B cell (primary cell): ENCODE data around the gene HOXB7. TPM values are rescaled to one million over a fixed set of nuclear protein-coding genes. Genes with fewer than 3 reads are reported as not detected.

Source experiments
- ATAC-seq: fragments of 200-7000 bp; cut with Tn5 transposase; one replicate; pipeline ENCODE4 v1.10.0; 2021; ENCODE audit warnings: low read depth, mild to moderate bottlenecking, moderate number of reproducible peaks, moderate library complexity
- CTCF ChIA-PET: fragments of 350-600 bp; sonication (Branson Sonifier 250); formaldehyde crosslinking; loops from one replicate; lab custom pipeline; 2021; ENCODE audit warnings: antibody characterized with exemption, inconsistent platforms; lab: Charles Lee
- POLR2A ChIA-PET: fragments of 350-600 bp; sonication (Branson Sonifier 250); formaldehyde crosslinking; loops from one replicate; lab custom pipeline; 2021; ENCODE audit warnings: antibody characterized with exemption; lab: Charles Lee
- DNase-seq: peaks from one replicate; pipeline ENCODE4 v3.0.0; 2013
- H2AFZ ChIP-seq: 2 replicates; pipeline ENCODE4 v1.6.1; 2012; ENCODE audit warnings: mild to moderate bottlenecking, low read depth, low read length; ENCODE audit not compliant: insufficient read depth, poor library complexity, severe bottlenecking
- H3K27ac ChIP-seq, 2 donors: 1 replicate in 1 of 2; 2 replicates in 1 of 2; pipeline ENCODE4 v1.5.1; 2012 to 2013; ENCODE audit warnings: low read length in 2 of 2, mild to moderate bottlenecking in 2 of 2, moderate library complexity in 1 of 2
- H3K27me3 ChIP-seq, 4 experiments: fragments of 200-600 bp in 1 of 4; sonication (generic) in 1 of 4; replicated peaks in 1 of 4; 1 replicate in 2 of 4; 2 replicates in 2 of 4; pipeline versions ENCODE4 v1.6.1 to v1.7.0; 2013 to 2016; ENCODE audit warnings: low read length in 3 of 4, mild to moderate bottlenecking in 2 of 4, mixed read lengths in 1 of 4, moderate library complexity in 1 of 4; ENCODE audit not compliant: insufficient read depth in 4 of 4, control insufficient read depth in 3 of 4; ENCODE audit errors: control extremely low read depth in 1 of 4
- H3K36me3 ChIP-seq, 2 experiments: replicated peaks in 1 of 2; 1 replicate in 1 of 2; 2 replicates in 1 of 2; pipeline versions ENCODE4 v1.6.1 to v1.7.1; 2013; ENCODE audit warnings: low read length in 1 of 2; ENCODE audit not compliant: insufficient read depth in 2 of 2, control insufficient read depth in 1 of 2; ENCODE audit errors: control extremely low read depth in 1 of 2, extremely low read depth in 1 of 2
- H3K4me1 ChIP-seq, 2 donors: fragments of 200-600 bp in 1 of 2; sonication (generic) in 1 of 2; 1 replicate in 1 of 2; 2 replicates in 1 of 2; pipeline versions ENCODE4 v1.5.1 to v1.6.1; 2013 to 2017; ENCODE audit warnings: low read length in 2 of 2; ENCODE audit not compliant: control insufficient read depth in 2 of 2, insufficient read depth in 2 of 2
- H3K4me2 ChIP-seq: replicated peaks from 2 replicates; pipeline ENCODE3; 2012; ENCODE audit warnings: mild to moderate bottlenecking, low read depth, low read length; ENCODE audit not compliant: poor library complexity, severe bottlenecking
- H3K4me3 ChIP-seq, 5 experiments: fragments of 200-600 bp in 1 of 5; sonication (generic) in 1 of 5; 1 replicate in 3 of 5; 2 replicates in 2 of 5; pipeline versions ENCODE4 v1.5.1 to v1.7.0; 2011 to 2016; ENCODE audit warnings: low read length in 4 of 5, mild to moderate bottlenecking in 4 of 5, low read depth in 2 of 5, control low read depth in 1 of 5, moderate library complexity in 1 of 5; ENCODE audit not compliant: insufficient read depth in 1 of 5; ENCODE audit errors: control extremely low read depth in 1 of 5, extremely low read depth in 1 of 5
- H3K79me2 ChIP-seq: fragments of 200-600 bp; sonication (generic); one replicate; pipeline ENCODE4 v1.6.0; 2016; ENCODE audit warnings: low read length; ENCODE audit not compliant: control insufficient read depth, insufficient read depth
- H3K9ac ChIP-seq: fragments of 200-600 bp; sonication (generic); 2 replicates; pipeline ENCODE4 v1.6.1; 2017; ENCODE audit warnings: mild to moderate bottlenecking, low read length, moderate library complexity
- H3K9me3 ChIP-seq, 3 donors: one replicate each; pipeline versions ENCODE4 v1.6.1 to v1.7.1; 2013; ENCODE audit warnings: low read length in 2 of 3; ENCODE audit not compliant: control insufficient read depth in 2 of 3, insufficient read depth in 1 of 3; ENCODE audit errors: control extremely low read depth in 1 of 3
- H4K20me1 ChIP-seq: 2 replicates; pipeline ENCODE4 v1.6.0; 2012; ENCODE audit warnings: mild to moderate bottlenecking, low read length; ENCODE audit not compliant: insufficient read depth, control insufficient read depth, poor library complexity, severe bottlenecking
- H3K27ac Mint-ChIP-seq: one replicate; pipeline ENCODE4 v1.8.0; 2021; ENCODE audit warnings: mixed read lengths
- H3K27me3 Mint-ChIP-seq: one replicate; pipeline ENCODE4 v1.8.0; 2021; ENCODE audit warnings: mixed read lengths
- H3K4me1 Mint-ChIP-seq: one replicate; pipeline ENCODE4 v1.8.0; 2021; ENCODE audit warnings: mixed read lengths
- H3K4me3 Mint-ChIP-seq: one replicate; pipeline ENCODE4 v1.8.0; 2021; ENCODE audit warnings: mixed read lengths
- H3K9me3 Mint-ChIP-seq: one replicate; pipeline ENCODE4 v1.8.0; 2022; ENCODE audit warnings: mixed read lengths; ENCODE audit not compliant: insufficient read depth
- EZH2 ChIP-seq: IDR thresholded peaks from 2 replicates; pipeline ENCODE4 v1.6.1; 2012; ENCODE audit warnings: borderline replicate concordance, low read depth, mild to moderate bottlenecking, moderate library complexity, low read length; ENCODE audit not compliant: insufficient read depth, poor library complexity, severe bottlenecking
- WGBS: methylation state at CpG from one replicate; pipeline ENCODE4 v1.1.5; 2013; ENCODE audit warnings: missing lambda C conversion rate; ENCODE audit not compliant: insufficient coverage; 5-methylcytosine and 5-hydroxymethylcytosine counted together
- intact Hi-C: fragments of 100-400 bp; cut with micrococcal nuclease; formaldehyde crosslinking; loops from one replicate; pipeline ENCODE4 v1.10.0; 2022
- polyA plus RNA-seq: library from polyadenylated mRNA; depleted of rRNA; stranded (reverse); fragments of >200 nt; gene quantifications from 2 replicates; pipeline ENCODE4 v1.2.3, GENCODE V29; 2012
- total RNA-seq, 2 donors: library from RNA; stranded (reverse); fragments of 120-200 nt in 1 of 2; gene quantifications; 1 replicate in 1 of 2; 2 replicates in 1 of 2; pipeline versions ENCODE4 v1.2.3 to v1.2.4, GENCODE V29; 2013 to 2022
- TF ChIP-seq, protein P1 (sequence below): fragments of 200-600 bp; IDR thresholded peaks from one replicate; pipeline ENCODE4 v1.8.0; 2022; ENCODE audit warnings: antibody characterized with exemption, mild to moderate bottlenecking

Gene HOXB7
- total and polyA plus RNA-seq, 2 donors (not counting 1 experiment from before 2014, with no cell fraction given), result 0.25 to 1.3 TPM

DNA sequence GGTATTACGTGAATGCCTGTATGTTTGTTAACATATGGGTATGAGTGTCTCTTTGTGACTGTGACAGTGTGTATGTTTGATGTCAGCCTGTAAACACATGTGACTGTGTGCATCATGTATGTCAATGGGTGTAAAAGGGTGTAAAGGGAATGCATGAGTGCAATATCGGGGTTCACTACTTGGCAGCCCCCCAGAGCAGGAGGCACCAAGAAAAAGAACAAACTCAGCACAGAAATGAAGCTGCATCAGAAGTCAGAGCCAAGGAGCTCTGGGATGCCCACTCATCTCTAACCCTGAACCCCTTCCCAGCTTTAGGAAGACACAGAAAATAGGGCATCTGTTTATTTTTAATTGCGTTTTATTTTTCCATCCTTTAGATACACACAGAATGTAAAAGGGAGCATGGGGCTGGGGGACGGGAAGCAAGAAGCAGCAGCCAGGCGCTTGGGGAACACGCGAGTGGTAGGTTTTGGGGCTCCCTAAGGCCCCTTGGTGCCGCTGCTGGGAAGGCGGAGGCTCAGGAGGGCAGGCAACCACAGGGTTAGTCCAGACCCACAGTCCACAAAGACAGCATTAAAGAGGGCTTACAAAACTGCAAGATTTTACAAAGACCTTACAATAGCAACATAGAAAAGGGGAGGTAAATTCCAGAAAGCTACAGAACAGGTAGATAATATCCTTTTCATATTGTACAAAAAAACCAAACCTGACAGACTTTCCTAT lies 3.8 kb downstream of the HOXB7 start:
- no peaks in the 10 kb centered on the region for H4K20me1 ChIP-seq
- H3K27me3 ChIP-seq, result peaks cover 2 to 89% (median 63%) of the 10 kb centered on the region in 4 experiments
- Mint-ChIP-seq H3K4me3 (no peak overlapping the region), H3K4me1 (peaks cover 20% of the 10 kb centered on the region), H3K27me3 (peaks cover 63% of the 10 kb centered on the region), H3K9me3 (no peaks in the 10 kb centered on the region), H3K27ac (no peak overlapping the region)
- H3K4me2 ChIP-seq, result no peak overlapping the region
- no peaks in the 10 kb centered on the region for H3K36me3 ChIP-seq
- CTCF ChIA-PET, result interaction anchor here (1.3 to 1.9 kb wide), 3 partner anchors 14 to 18 kb away, joined by 3 to 8 read pairs (median 5); partner anchors contain the start of gene HOXB5
- no peak for ATAC-seq
- H3K4me1 ChIP-seq, result peaks cover 35 to 37% of the 10 kb centered on the region in 2 donors
- no peak for DNase-seq
- POLR2A ChIA-PET, result no interaction called here
- H3K4me3 ChIP-seq, result no peak overlapping the region
- intact Hi-C loops, result no loop called here
- no peak overlapping the region for H3K9ac ChIP-seq
- no peaks in the 10 kb centered on the region for H3K79me2 ChIP-seq
- 97% methylated on average over 7 of the region's 9 CpGs for WGBS
- no peak overlapping the region for H2AFZ ChIP-seq
- peaks cover 0 to 37% (median 0%) of the 10 kb centered on the region in 3 donors for H3K9me3 ChIP-seq
- no peak overlapping the region for H3K27ac ChIP-seq
- no peak for TF ChIP-seq EZH2
- TF ChIP-seq, protein P1, sequence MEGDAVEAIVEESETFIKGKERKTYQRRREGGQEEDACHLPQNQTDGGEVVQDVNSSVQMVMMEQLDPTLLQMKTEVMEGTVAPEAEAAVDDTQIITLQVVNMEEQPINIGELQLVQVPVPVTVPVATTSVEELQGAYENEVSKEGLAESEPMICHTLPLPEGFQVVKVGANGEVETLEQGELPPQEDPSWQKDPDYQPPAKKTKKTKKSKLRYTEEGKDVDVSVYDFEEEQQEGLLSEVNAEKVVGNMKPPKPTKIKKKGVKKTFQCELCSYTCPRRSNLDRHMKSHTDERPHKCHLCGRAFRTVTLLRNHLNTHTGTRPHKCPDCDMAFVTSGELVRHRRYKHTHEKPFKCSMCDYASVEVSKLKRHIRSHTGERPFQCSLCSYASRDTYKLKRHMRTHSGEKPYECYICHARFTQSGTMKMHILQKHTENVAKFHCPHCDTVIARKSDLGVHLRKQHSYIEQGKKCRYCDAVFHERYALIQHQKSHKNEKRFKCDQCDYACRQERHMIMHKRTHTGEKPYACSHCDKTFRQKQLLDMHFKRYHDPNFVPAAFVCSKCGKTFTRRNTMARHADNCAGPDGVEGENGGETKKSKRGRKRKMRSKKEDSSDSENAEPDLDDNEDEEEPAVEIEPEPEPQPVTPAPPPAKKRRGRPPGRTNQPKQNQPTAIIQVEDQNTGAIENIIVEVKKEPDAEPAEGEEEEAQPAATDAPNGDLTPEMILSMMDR, result no peak
